Testis (tissue), 3 donors: ENCODE results near the gene STXBP1. TPM values are rescaled to one million over a fixed set of nuclear protein-coding genes. Genes with fewer than 3 reads are reported as not detected.

Source experiments
- DNase-seq: peaks from one replicate; pipeline ENCODE4 v3.0.0-alpha.2; 2019
- H3K27ac ChIP-seq, 2 donors: fragments of 200-600 bp; sonication (generic); one replicate each; pipeline ENCODE4 v1.5.1; 2019
- H3K27me3 ChIP-seq: fragments of 200-600 bp; sonication (generic); one replicate; pipeline ENCODE4 v1.5.1; 2019
- H3K36me3 ChIP-seq: fragments of 200-600 bp; sonication (generic); one replicate; pipeline ENCODE4 v1.5.1; 2017; ENCODE audit warnings: low read depth; ENCODE audit errors: missing control alignments
- H3K4me1 ChIP-seq: fragments of 200-600 bp; sonication (generic); one replicate; pipeline ENCODE4 v1.5.1; 2019
- H3K4me3 ChIP-seq, 2 donors: fragments of 200-600 bp; sonication (generic); one replicate each; pipeline ENCODE4 v1.5.1; 2017 to 2019
- H3K9me3 ChIP-seq: fragments of 200-600 bp; sonication (generic); one replicate; pipeline ENCODE4 v1.5.1; 2017
- CTCF ChIP-seq, 3 experiments: fragments of 450-650 bp in 2 of 3; fragments of 200-600 bp in 1 of 3; sonication (generic) in 1 of 3; IDR thresholded peaks; one replicate each; pipeline ENCODE4 v1.5.1; 2016 to 2019; ENCODE audit warnings: antibody characterized with exemption in 3 of 3, mild to moderate bottlenecking in 2 of 3, moderate library complexity in 1 of 3
- POLR2A ChIP-seq: fragments of 450-650 bp; IDR thresholded peaks from one replicate; pipeline ENCODE4 v1.6.1; 2017; ENCODE audit warnings: antibody characterized with exemption, mild to moderate bottlenecking, moderate library complexity
- WGBS, 2 donors: methylation state at CpG; one replicate each; pipeline ENCODE4 v1.1.5; 2018; 5-methylcytosine and 5-hydroxymethylcytosine counted together
- intact Hi-C: fragments of 100-400 bp; cut with DNase I; formaldehyde crosslinking; loops from one replicate; pipeline ENCODE4 v1.15.1; 2023; ENCODE audit warnings: low total_unique reads
- polyA plus RNA-seq: library from polyadenylated mRNA; stranded (reverse); fragments of 350-450 nt; fragmentation: Illumina TruSeq; extraction: RNeasy Lipid Tissue Mini Kit (QIAGEN cat#74804); gene quantifications from one replicate; pipeline ENCODE4 v1.2.3, GENCODE V29; 2014; ENCODE audit warnings: low read depth, low replicate concordance; ENCODE audit not compliant: insufficient read depth
- total RNA-seq, 2 donors: library from RNA; depleted of rRNA; stranded (reverse); fragments of >200 nt; gene quantifications; one replicate each; pipeline ENCODE4 v1.2.3, GENCODE V29; 2016

STXBP1 gene
- total and polyA plus RNA-seq, 3 donors from 2014 or later: 21.2 to 36.1 (median 33.1) TPM

DNA sequence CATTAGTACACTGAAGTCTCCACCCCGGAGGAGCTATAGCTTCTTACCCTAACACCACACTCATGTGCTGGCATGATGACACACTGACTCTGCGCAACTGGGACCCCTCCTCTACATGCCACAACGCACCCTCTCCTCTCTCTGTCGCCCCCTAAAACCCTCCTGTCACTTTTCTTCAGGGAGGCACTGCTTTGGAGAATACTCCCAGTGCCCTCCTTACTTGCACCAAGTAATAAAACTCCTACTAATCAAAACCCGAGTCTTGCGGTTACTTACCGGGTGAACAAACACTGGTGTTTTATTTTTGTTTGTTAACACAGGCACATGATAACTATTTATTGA is 12.6 kb upstream of the STXBP1 start:
- H3K36me3 ChIP-seq: no peaks in the 10 kb centered on the region
- H3K27me3 ChIP-seq: no peaks in the 10 kb centered on the region
- H3K9me3 ChIP-seq: no peaks in the 10 kb centered on the region
- intact Hi-C loops: no loop called here
- WGBS, 2 donors: 74 to 82% methylated on average over 7 of the region's 7 CpGs
- no peak overlapping the region for H3K27ac ChIP-seq
- no peaks in the 10 kb centered on the region for H3K4me1 ChIP-seq
- no peak overlapping the region for H3K4me3 ChIP-seq
- no peak for DNase-seq
- no peak for TF ChIP-seq POLR2A
- no peak for TF ChIP-seq CTCF (IDR thresholded peaks at IDR 0.05)

- Histone ChIP-seq H3K4me3 (no peak overlapping the region), H3K36me3 (no peaks in the 10 kb centered on the region), H3K27me3 (no peaks in the 10 kb centered on the region), H3K27ac (no peak overlapping the region), H3K4me1 (peaks cover 9% of the 10 kb centered on the region), H3K9me3 (no peaks in the 10 kb centered on the region)
- 90 to 97% methylated on average over 3 of the region's 3 CpGs for WGBS, 2 donors
- no peak for TF ChIP-seq CTCF (IDR thresholded peaks at IDR 0.05)
- TF ChIP-seq POLR2A: no peak
- DNase-seq: no peak
- intact Hi-C loops: no loop called here
These were observed 8.9 kb upstream of the STXBP1 start for GRCh38 chr9:127603226-127603625.

- H3K4me1 ChIP-seq: peaks cover 9% of the 10 kb centered on the region
- H3K4me3 ChIP-seq: no peak overlapping the region
- no peak overlapping the region for H3K27ac ChIP-seq
- H3K27me3 ChIP-seq: no peaks in the 10 kb centered on the region
- no peaks in the 10 kb centered on the region for H3K9me3 ChIP-seq
- no peak for DNase-seq
- TF ChIP-seq CTCF (IDR thresholded peaks at IDR 0.05): no peak
- TF ChIP-seq POLR2A: no peak
- intact Hi-C loops: no loop called here
- WGBS, 2 donors: 92 to 97% methylated on average over 1 of the region's 1 CpG
- H3K36me3 ChIP-seq: no peaks in the 10 kb centered on the region
These were observed 6.0 kb upstream of the STXBP1 start for GRCh38 chr9:127606043-127606442.

DNA sequence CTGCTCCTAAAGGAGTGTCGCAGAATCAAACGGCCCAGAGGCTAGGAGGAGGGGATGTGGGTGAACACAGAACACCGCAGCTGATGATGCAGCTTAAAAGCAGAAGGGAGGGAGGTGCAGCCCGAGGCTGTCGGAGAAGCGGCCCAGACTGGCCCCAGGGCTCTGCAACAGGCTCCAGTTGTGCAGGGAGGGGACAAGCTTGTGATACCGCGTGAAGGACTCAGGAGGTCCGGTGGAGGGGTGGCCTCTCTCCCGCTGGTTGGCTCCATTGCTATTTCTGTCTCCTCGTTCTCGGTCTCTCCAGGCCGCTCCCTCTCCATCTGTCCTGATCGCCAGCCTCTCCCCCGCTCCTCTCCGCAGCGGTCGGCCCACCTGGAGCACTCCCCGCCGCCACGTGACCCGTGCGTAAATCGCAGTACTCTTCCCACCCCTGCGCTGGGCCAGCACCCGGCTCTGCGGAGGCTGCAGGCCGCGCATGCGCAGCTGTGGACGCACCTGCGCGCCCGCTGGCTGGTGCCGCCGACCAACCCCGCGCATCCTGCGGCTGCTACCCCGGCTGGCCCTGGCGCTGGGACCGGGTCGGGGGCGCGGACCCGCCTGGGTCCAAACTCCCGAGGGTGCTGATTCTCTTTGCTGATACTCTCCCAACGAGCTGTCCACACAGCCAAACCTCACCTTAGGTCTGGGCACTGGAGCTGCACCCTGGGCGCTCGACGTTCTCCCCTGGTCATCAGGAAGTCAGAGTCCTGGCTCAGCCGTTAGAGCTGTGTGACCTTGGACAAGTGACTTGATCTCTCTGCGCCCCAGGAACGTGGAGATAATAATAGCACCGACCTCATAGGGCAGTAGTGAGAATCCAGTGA is 3.7 kb upstream of the STXBP1 start:
- TF ChIP-seq CTCF (IDR thresholded peaks at IDR 0.05) (no peak), POLR2A (no peak)
- H3K27me3 ChIP-seq: no peaks in the 10 kb centered on the region
- no peaks in the 10 kb centered on the region for H3K9me3 ChIP-seq
- H3K27ac ChIP-seq: no peak overlapping the region
- intact Hi-C loops: no loop called here
- H3K4me1 ChIP-seq: peaks cover 12% of the 10 kb centered on the region
- H3K36me3 ChIP-seq: no peaks in the 10 kb centered on the region
- 2% methylated on average over 23 to 47 of the region's 55 CpGs for WGBS, 2 donors
- H3K4me3 ChIP-seq: peak overlapping the region; percentile 22 to 56
- peak; percentile 84 for DNase-seq

DNA sequence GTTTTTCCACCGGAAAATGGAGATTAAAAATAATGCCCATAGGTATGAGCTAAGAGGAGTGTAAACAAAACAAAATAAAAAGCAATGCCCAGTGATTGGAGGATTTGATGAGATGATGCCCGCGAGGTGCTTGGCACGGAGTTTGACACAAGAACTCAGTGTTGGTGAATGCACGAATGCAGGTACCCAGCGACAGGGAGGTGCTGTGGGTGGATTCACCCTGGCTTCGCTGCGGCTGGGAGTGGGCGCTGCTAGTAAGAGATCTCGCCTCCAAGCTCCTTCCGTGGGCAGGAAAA is 526 bp upstream of the STXBP1 start:
- WGBS, 2 donors: 0 to 1% methylated on average over 11 of the region's 11 CpGs
- H3K9me3 ChIP-seq: no peaks in the 10 kb centered on the region
- no peak overlapping the region for H3K27ac ChIP-seq
- H3K4me1 ChIP-seq: peaks cover 12% of the 10 kb centered on the region
- peak overlapping the region; percentile 81 to 83 for H3K4me3 ChIP-seq
- H3K36me3 ChIP-seq: no peaks in the 10 kb centered on the region
- no peak for DNase-seq
- TF ChIP-seq POLR2A (no peak), CTCF (IDR thresholded peaks at IDR 0.05) (no peak)
- H3K27me3 ChIP-seq: no peaks in the 10 kb centered on the region
- intact Hi-C loops: no loop called here
